GM10248 (cell line): ENCODE data around the gene DICER1.

ENCODE experiments used
- CTCF ChIA-PET: fragments of 300-600 bp; sonication (Branson Sonifier 250); formaldehyde crosslinking; extraction: SDS; loops from one replicate; lab custom pipeline; 2021; ENCODE audit warnings: antibody characterized with exemption; lab: Yijun Ruan, JAX
- POLR2A ChIA-PET: fragments of 350-650 bp; sonication (Branson Sonifier 250); formaldehyde crosslinking; extraction: SDS; loops from one replicate; lab custom pipeline; 2020; ENCODE audit warnings: antibody characterized with exemption; lab: Yijun Ruan, JAX
- DNase-seq: peaks from one replicate; pipeline ENCODE4 v3.0.0; 2012; ENCODE audit errors: extremely low spot score
- CTCF ChIP-seq: IDR thresholded peaks from 2 replicates; pipeline ENCODE4 v1.5.1; 2012; ENCODE audit warnings: mild to moderate bottlenecking, low read depth; ENCODE audit errors: extremely low read depth, missing control alignments, control extremely low read depth

DICER1 gene

GRCh38 chr14:95185767-95186392 is 28.6 kb upstream of the DICER1 start:
- CTCF ChIA-PET, result interaction anchor here (1.1 to 1.6 kb wide), 2 partner anchors 10 to 20 kb away, joined by 4 read pairs; no protein-coding TSS in a partner anchor
- no peak for TF ChIP-seq CTCF
- POLR2A ChIA-PET, result no interaction called here
- DNase-seq, result no peak

DNA sequence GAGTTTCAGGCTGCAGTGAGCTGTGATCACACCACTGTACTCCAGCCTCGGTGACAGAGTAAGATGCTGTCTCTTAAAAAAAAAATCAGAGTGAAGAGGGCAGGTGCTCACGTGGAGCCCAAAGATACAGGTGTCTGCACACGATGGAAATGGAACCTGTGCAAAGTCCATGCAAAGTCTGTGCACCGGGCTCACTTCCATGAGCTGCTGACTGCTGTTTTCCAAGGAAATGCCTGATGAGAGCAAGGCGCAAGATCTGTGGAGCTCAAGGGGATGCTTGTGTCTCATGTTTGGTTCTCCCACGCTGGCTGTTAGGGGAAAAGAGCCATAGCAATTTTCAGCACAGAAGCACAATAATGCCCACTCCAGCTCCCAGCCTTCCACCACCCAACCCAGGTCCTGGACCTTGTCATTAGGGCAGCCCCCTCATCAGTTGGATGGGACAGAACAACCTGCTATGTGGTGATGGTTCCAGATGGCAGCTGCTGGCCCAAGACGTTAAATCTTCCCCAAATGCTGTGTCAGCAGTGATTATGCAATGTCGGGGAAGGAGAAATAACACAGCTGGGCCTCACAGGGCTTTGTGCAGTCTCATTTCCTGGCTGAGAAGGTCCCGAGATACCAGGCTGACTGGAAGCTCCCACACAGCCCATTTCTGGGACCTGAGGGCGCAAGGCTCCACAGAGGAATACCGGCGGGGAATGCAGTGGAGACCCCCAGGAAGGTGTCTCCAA is 27.9 kb upstream of the DICER1 start:
- no peak for DNase-seq
- TF ChIP-seq CTCF, result no peak
- POLR2A ChIA-PET, result no interaction called here
- CTCF ChIA-PET, result interaction anchor here (1.1 to 2.4 kb wide), 3 partner anchors 11 to 19 kb away, joined by 4 to 9 read pairs (median 4); no protein-coding TSS in a partner anchor

DNA sequence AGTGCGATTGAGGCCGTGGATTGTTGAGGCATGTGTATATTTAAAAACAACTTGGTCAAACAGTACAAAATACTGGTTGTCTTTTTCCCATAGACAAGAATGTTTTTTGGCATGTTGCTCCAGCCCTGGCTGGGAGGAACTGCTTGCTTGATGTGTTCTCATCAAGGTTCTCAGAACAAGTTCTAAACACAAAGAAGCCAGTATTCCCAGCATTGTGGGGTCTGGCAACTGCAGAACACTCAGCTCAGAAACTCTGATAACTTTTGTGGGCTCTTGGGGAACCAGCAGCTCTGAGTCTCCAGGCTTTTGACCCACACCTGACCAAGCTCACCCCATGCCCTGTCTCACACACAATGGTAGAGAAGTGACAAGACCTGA is 27.1 kb upstream of the DICER1 start:
- ChIA-PET POLR2A (no interaction called here), CTCF (interaction anchor here (1.6 to 2.4 kb wide), 2 partner anchors 12 to 21 kb away, joined by 5 to 9 read pairs; no protein-coding TSS in a partner anchor)
- DNase-seq, result no peak
- no peak for TF ChIP-seq CTCF

- DNase-seq, result peak; percentile 49
- CTCF ChIA-PET, result interaction anchor here (0.9 to 2.4 kb wide), 5 partner anchors 9 to 50 kb away, joined by 3 to 9 read pairs (median 3); no protein-coding TSS in a partner anchor
- no peak for TF ChIP-seq CTCF
- POLR2A ChIA-PET, result no interaction called here
Observed at GRCh38 chr14:95183532-95184412, 26.4 kb upstream of the DICER1 start.

GRCh38 chr14:95183082-95183481 is 25.8 kb upstream of the DICER1 start:
- CTCF ChIA-PET, result interaction anchor here (0.9 to 2.4 kb wide), 5 partner anchors 9 to 49 kb away, joined by 3 to 9 read pairs (median 3); no protein-coding TSS in a partner anchor
- POLR2A ChIA-PET, result no interaction called here
- no peak for TF ChIP-seq CTCF
- DNase-seq, result no peak

DNA sequence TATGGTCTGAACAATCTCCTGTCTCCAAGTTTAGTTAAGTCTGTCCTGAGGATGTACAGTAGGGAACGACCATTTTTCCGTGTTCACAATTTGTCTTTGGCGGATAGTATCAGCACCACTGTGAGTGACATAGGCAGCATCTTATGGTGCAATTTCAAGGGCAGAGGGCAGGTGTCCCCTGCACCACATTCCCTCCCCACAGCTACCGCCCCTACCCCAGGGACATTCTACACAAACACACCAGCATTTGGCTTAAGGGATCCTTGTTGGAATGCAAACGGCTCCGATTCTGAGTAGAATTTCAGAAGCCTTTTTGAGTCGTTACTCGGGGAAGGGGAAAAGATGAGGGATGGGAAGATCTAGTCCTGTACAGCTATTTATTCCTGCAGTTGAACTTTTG is 25.1 kb upstream of the DICER1 start:
- TF ChIP-seq CTCF, result no peak
- no peak for DNase-seq
- ChIA-PET CTCF (interaction anchor here (2.0 kb wide), 1 partner anchor 14 kb away, joined by 6 read pairs; no protein-coding TSS in a partner anchor), POLR2A (no interaction called here)
